Activated CD8-positive, alpha-beta T cell treated with anti-CD3 and anti-CD28 coated beads, Interleukin-2, amount 10 ng/mL, durations not matched to agents 7 days and 5 days (primary cell): ENCODE measurements around the gene U2AF2. TPM values are rescaled to one million over a fixed set of nuclear protein-coding genes. Genes with fewer than 3 reads are reported as not detected.

Experiments
- ATAC-seq: fragments of 150-1000 bp; cut with Tn5 transposase; one replicate; pipeline ENCODE4 v1.10.0; 2021; ENCODE audit warnings: moderate library complexity
- CTCF ChIA-PET: fragments of 350-600 bp; sonication (Branson Sonifier 250); formaldehyde crosslinking; loops from one replicate; lab custom pipeline; 2021; ENCODE audit warnings: antibody characterized with exemption; lab: Charles Lee
- POLR2A ChIA-PET: fragments of 350-600 bp; sonication (Branson Sonifier 250); formaldehyde crosslinking; loops from one replicate; lab custom pipeline; 2021; ENCODE audit warnings: antibody characterized with exemption; lab: Charles Lee
- DNase-seq: peaks from one replicate; pipeline ENCODE4 v3.0.0-alpha.2; 2020
- H3K27ac Mint-ChIP-seq: one replicate; pipeline ENCODE4 v1.8.0; 2021; ENCODE audit warnings: mild to moderate bottlenecking, mixed read lengths
- H3K27me3 Mint-ChIP-seq: one replicate; pipeline ENCODE4 v1.8.0; 2021; ENCODE audit warnings: low read depth, mixed read lengths
- H3K36me3 Mint-ChIP-seq: one replicate; pipeline ENCODE4 v1.8.0; 2021; ENCODE audit warnings: low read depth, mixed read lengths
- H3K4me1 Mint-ChIP-seq: one replicate; pipeline ENCODE4 v1.8.0; 2021; ENCODE audit warnings: low read depth, mixed read lengths
- H3K4me3 Mint-ChIP-seq: one replicate; pipeline ENCODE4 v1.8.0; 2021; ENCODE audit warnings: mild to moderate bottlenecking, mixed read lengths
- H3K9me3 Mint-ChIP-seq: one replicate; pipeline ENCODE4 v1.8.0; 2022; ENCODE audit warnings: mixed read lengths; ENCODE audit not compliant: insufficient read depth
- total RNA-seq, 2 experiments: library from RNA; stranded (reverse); gene quantifications; one replicate each; pipeline ENCODE4 v1.2.3, GENCODE V29; 2021

U2AF2 gene
- total RNA-seq, 2 experiments from 2014 or later: 296 to 321 TPM

GRCh38 chr19:55644191-55644833 lies 10.5 kb upstream of the U2AF2 start:
- no peak for ATAC-seq
- ChIA-PET CTCF (interaction anchor here (1.3 kb wide), 1 partner anchor 10 kb away, joined by 4 read pairs; the partner anchor contains the start of gene U2AF2), POLR2A (interaction anchor here (2.4 kb wide), 1 partner anchor 10 kb away, joined by 6 read pairs; no protein-coding TSS in a partner anchor)
- Mint-ChIP-seq H3K4me3 (peak overlapping the region; percentile 86), H3K4me1 (peaks cover 54% of the 10 kb centered on the region), H3K9me3 (no peaks in the 10 kb centered on the region), H3K27ac (peak overlapping the region; percentile 95), H3K36me3 (peaks cover 25% of the 10 kb centered on the region), H3K27me3 (no peaks in the 10 kb centered on the region)
- no peak for DNase-seq

GRCh38 chr19:55644842-55645511 lies 9.9 kb upstream of the U2AF2 start:
- peak overlapping the region; percentile 86 for H3K4me3 Mint-ChIP-seq
- ATAC-seq (no peak), DNase-seq (no peak)
- H3K9me3 Mint-ChIP-seq: no peaks in the 10 kb centered on the region
- CTCF ChIA-PET: interaction anchor here (1.1 to 1.3 kb wide), 2 partner anchors 9 to 10 kb away, joined by 4 to 6 read pairs; partner anchors contain the start of gene U2AF2
- H3K36me3 Mint-ChIP-seq: peaks cover 25% of the 10 kb centered on the region
- peaks cover 54% of the 10 kb centered on the region for H3K4me1 Mint-ChIP-seq
- H3K27me3 Mint-ChIP-seq: no peaks in the 10 kb centered on the region
- H3K27ac Mint-ChIP-seq: peak overlapping the region; percentile 95
- POLR2A ChIA-PET: interaction anchor here (1.5 to 2.4 kb wide), 2 partner anchors 9 to 12 kb away, joined by 4 to 6 read pairs; no protein-coding TSS in a partner anchor

- ATAC-seq: no peak
- POLR2A ChIA-PET: interaction anchor here (1.5 to 2.4 kb wide), 2 partner anchors 9 to 13 kb away, joined by 4 to 6 read pairs; no protein-coding TSS in a partner anchor
- H3K27me3 Mint-ChIP-seq: no peaks in the 10 kb centered on the region
- no peaks in the 10 kb centered on the region for H3K9me3 Mint-ChIP-seq
- CTCF ChIA-PET: interaction anchor here (1.1 kb wide), 1 partner anchor 9 kb away, joined by 6 read pairs; no protein-coding TSS in a partner anchor
- H3K36me3 Mint-ChIP-seq: peaks cover 25% of the 10 kb centered on the region
- no peak for DNase-seq
- H3K4me1 Mint-ChIP-seq: peaks cover 53% of the 10 kb centered on the region
- H3K4me3 Mint-ChIP-seq: peak overlapping the region; percentile 57
- H3K27ac Mint-ChIP-seq: peak overlapping the region; percentile 52
These were observed 9.3 kb upstream of the U2AF2 start for GRCh38 chr19:55645512-55645881.

- Mint-ChIP-seq H3K4me1 (peaks cover 48% of the 10 kb centered on the region), H3K27ac (peak overlapping the region; percentile 80), H3K27me3 (no peaks in the 10 kb centered on the region), H3K4me3 (peak overlapping the region; percentile 78), H3K9me3 (no peaks in the 10 kb centered on the region), H3K36me3 (peaks cover 25% of the 10 kb centered on the region)
- DNase-seq (no peak), ATAC-seq (no peak)
- CTCF ChIA-PET: interaction anchor here (0.9 to 4.7 kb wide), 6 partner anchors 9 to 180 kb away, joined by 3 to 39 read pairs (median 4); no protein-coding TSS in a partner anchor
- POLR2A ChIA-PET: interaction anchor here (0.7 to 2.0 kb wide), 4 partner anchors 8 to 47 kb away, joined by 3 to 8 read pairs (median 4); partner anchors contain the start of gene FIZ1
These were observed 7.7 kb upstream of the U2AF2 start for GRCh38 chr19:55646889-55647731.

GRCh38 chr19:55647732-55648584 lies 6.9 kb upstream of the U2AF2 start, which contains the start of gene CCDC106:
Gene CCDC106, plus strand, starts transcription at chr19:55648212. Its CDS starts 835 bp downstream, at chr19:55649047.
- H3K36me3 Mint-ChIP-seq: peaks cover 25% of the 10 kb centered on the region
- H3K4me1 Mint-ChIP-seq: peaks cover 45% of the 10 kb centered on the region
- peak; percentile 47 for DNase-seq
- CTCF ChIA-PET: interaction anchor here (1.2 to 4.7 kb wide), 7 partner anchors 8 to 144 kb away, joined by 3 to 39 read pairs (median 4); no protein-coding TSS in a partner anchor
- peak within 1 kb of the TSS; percentile 78 for H3K4me3 Mint-ChIP-seq
- POLR2A ChIA-PET: interaction anchor here (0.7 to 2.0 kb wide), 4 partner anchors 9 to 48 kb away, joined by 3 to 8 read pairs (median 4); partner anchors contain the start of gene FIZ1
- H3K9me3 Mint-ChIP-seq: no peaks in the 10 kb centered on the region
- peak; percentile 21 for ATAC-seq
- H3K27me3 Mint-ChIP-seq: no peaks in the 10 kb centered on the region
- peak within 1 kb of the TSS; percentile 80 for H3K27ac Mint-ChIP-seq

GRCh38 chr19:55648585-55649267 lies 6.1 kb upstream of the U2AF2 start:
- H3K4me3 Mint-ChIP-seq: peak overlapping the region; percentile 75
- H3K27me3 Mint-ChIP-seq: no peaks in the 10 kb centered on the region
- ChIA-PET CTCF (interaction anchor here (1.4 to 4.7 kb wide), 3 partner anchors 9 to 16 kb away, joined by 3 to 39 read pairs (median 4); no protein-coding TSS in a partner anchor), POLR2A (interaction anchor here (0.8 to 2.0 kb wide), 3 partner anchors 11 to 13 kb away, joined by 3 to 8 read pairs (median 3); no protein-coding TSS in a partner anchor)
- peaks cover 40% of the 10 kb centered on the region for H3K4me1 Mint-ChIP-seq
- no peak for ATAC-seq
- H3K9me3 Mint-ChIP-seq: no peaks in the 10 kb centered on the region
- peak overlapping the region; percentile 68 for H3K27ac Mint-ChIP-seq
- DNase-seq: no peak
- H3K36me3 Mint-ChIP-seq: peaks cover 22% of the 10 kb centered on the region

GRCh38 chr19:55649268-55650125 lies 5.3 kb upstream of the U2AF2 start:
- H3K4me1 Mint-ChIP-seq: peaks cover 39% of the 10 kb centered on the region
- CTCF ChIA-PET: interaction anchor here (1.4 to 4.7 kb wide), 3 partner anchors 10 to 17 kb away, joined by 3 to 39 read pairs (median 4); no protein-coding TSS in a partner anchor
- ATAC-seq (no peak), DNase-seq (no peak)
- no peaks in the 10 kb centered on the region for H3K27me3 Mint-ChIP-seq
- POLR2A ChIA-PET: interaction anchor here (0.8 to 0.9 kb wide), 3 partner anchors 12 to 14 kb away, joined by 3 read pairs; no protein-coding TSS in a partner anchor
- no peaks in the 10 kb centered on the region for H3K9me3 Mint-ChIP-seq
- peak overlapping the region; percentile 75 for H3K4me3 Mint-ChIP-seq
- H3K36me3 Mint-ChIP-seq: peaks cover 22% of the 10 kb centered on the region
- peak overlapping the region; percentile 77 for H3K27ac Mint-ChIP-seq

GRCh38 chr19:55650126-55650557 lies 4.7 kb upstream of the U2AF2 start:
- no peak for ATAC-seq
- Mint-ChIP-seq H3K4me1 (peaks cover 34% of the 10 kb centered on the region), H3K9me3 (no peaks in the 10 kb centered on the region), H3K36me3 (peaks cover 22% of the 10 kb centered on the region), H3K4me3 (peak overlapping the region; percentile 13), H3K27ac (peak overlapping the region; percentile 41), H3K27me3 (no peaks in the 10 kb centered on the region)
- DNase-seq: no peak
- ChIA-PET POLR2A (interaction anchor here (0.8 kb wide), 1 partner anchor 13 kb away, joined by 3 read pairs; no protein-coding TSS in a partner anchor), CTCF (interaction anchor here (2.0 to 4.7 kb wide), 2 partner anchors 10 to 18 kb away, joined by 4 to 39 read pairs; no protein-coding TSS in a partner anchor)
